GM10266 (cell line): Measurements from ENCODE around the gene RASL10A.
A peak's percentile ranks its signal among the peaks of the same experiment; 100 is the strongest.
"Not testable (repeated sequence)": the region's sequence is repeated elsewhere in the genome, so short reads cannot be mapped to it uniquely, and the experiment has no call there.

Source experiments
- DNase-seq: peaks from one replicate; pipeline ENCODE4 v3.0.0; 2012; ENCODE audit errors: extremely low spot score
- CTCF ChIP-seq: IDR thresholded peaks from 2 replicates; pipeline ENCODE4 v1.5.1; 2012; ENCODE audit warnings: mild to moderate bottlenecking, low read depth; ENCODE audit not compliant: control insufficient read depth, insufficient read depth; ENCODE audit errors: missing control alignments

RASL10A gene

DNA sequence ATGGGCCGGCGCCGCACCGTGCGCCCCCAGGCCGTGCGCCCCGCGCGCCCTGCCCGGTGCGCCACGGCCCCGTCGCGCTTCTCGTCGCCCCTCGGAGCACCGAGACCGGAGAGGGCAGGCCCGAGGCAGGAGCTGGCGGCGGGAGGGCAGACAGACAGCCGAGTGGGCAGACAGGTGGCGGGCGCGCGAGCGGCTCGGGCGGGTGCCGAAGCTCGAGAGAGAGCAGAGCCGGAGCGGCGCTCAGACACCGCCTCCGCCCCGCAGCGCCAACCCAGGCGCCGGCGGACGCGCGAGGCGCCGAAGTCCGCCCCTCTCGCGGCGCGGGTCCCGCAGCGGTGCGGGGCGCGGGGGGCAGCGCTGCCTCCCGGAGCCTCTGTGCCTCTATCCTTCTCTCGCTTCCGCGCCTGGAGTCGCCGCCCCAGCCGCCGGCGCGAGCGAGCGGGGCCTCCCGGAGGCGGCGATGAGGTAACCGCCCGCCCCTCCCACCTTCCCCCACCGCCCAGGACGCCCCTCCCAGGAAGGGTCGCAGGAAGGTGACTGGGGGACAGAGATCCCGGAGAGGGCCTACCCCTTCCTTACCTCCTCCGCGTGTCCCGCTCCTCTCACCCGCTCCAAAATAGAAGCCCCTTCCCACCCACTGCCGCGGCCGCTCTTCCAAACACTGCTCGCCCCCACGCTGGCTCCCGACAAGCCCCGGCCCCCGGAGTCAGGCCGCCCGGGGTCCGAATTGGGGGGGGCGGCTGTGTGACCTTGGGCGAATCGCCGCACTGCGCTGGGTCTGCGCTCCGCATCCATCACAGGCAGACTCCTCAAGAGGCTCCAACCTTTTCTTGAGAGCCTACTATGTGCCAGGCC, at the start of gene RASL10A:
Gene RASL10A (minus strand): TSS at position 412 of the 855 bp plus-strand sequence. CDS start 451 bp downstream, outside the sequence.
- no peak for TF ChIP-seq CTCF
- DNase-seq, result peak; percentile 71

DNA sequence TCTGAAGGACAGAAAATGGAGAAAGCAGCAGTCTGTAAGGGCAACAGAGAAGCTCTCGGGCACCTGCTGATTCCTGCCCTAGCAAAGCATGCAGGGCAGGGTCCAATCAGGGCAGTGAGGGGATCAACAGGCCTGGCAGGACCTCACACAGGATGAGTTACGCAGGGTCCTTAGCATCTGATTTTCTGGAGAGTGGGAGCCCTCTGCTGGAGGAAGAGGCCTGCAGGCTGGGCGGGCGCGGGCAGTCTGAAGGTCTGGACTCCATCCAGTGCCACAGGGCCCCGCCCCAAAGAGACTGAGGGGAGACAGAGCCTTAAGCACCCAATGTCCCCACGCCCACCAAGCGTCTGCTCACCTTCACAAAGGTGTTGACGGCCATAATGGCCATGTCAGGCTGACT, 44.0 kb upstream of the RASL10A start:
- no peak for TF ChIP-seq CTCF
- DNase-seq, result no peak

GRCh38 chr22:29357193-29357890, 41.8 kb upstream of the RASL10A start:
- DNase-seq, result not testable (repeated sequence)

DNA sequence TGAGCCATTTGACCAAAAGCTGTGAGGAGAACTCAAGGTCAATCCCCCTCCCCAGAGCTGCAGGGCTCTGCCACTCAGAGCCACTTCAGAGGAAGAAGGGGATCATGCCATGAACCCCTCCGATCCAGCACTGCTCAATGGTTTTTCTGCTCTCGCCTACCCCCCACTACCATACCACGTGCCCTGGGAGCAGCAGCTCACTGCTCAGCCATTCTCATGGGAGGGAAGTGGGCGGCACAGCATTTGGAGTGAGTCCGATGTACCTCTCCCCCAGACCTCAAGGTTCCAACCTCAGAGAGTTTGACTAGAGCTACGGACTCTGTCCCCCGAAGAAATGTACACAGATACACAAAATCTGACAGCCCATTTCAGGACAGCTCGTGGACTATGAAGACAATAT, 38.4 kb upstream of the RASL10A start:
- no peak for DNase-seq
- TF ChIP-seq CTCF, result no peak

DNA sequence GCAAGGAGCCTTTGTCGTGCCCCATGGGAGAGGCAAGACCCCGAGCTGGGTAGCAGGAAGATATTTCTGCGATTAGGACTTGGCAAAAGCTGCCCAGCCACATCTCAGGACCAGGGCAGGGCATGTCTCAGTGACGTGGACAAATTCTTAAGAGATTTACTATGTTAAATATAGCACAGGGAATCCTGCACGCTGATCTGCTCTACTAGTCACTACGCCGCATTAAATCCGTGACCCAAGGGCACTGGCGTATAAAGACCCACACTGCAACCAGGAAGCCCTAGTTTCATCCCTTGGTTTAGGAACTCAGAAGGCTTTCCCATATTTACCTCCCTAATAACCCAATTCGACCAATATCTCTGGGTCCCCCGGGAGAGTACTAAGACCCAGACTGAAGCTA, 37.8 kb upstream of the RASL10A start:
- no peak for DNase-seq
- no peak for TF ChIP-seq CTCF

GRCh38 chr22:29352778-29353177, 37.3 kb upstream of the RASL10A start:
- DNase-seq, result no peak
- no peak for TF ChIP-seq CTCF

GRCh38 chr22:29351891-29352290, 36.4 kb upstream of the RASL10A start:
- TF ChIP-seq CTCF, result no peak
- DNase-seq, result no peak
